NB4 (cell line): ENCODE results near the gene CTSD.

Experiments used
- CTCF ChIP-seq: IDR thresholded peaks from one replicate; pipeline ENCODE4 v1.5.1; 2012; ENCODE audit warnings: low read depth, low read length
- MYC ChIP-seq: IDR thresholded peaks from 2 replicates; pipeline ENCODE4 v1.6.1; 2011; ENCODE audit warnings: low read depth, low read length
- POLR2A ChIP-seq: IDR thresholded peaks from 2 replicates; pipeline ENCODE4 v1.6.1; 2011; ENCODE audit warnings: mild to moderate bottlenecking; ENCODE audit not compliant: insufficient read length; ENCODE audit errors: extremely low read depth

- TF ChIP-seq MYC (no peak), CTCF (no peak), POLR2A (no peak)
Measured at GRCh38 chr11:1771700-1772099, 8.0 kb upstream of the CTSD start.
